ENCODE data around the gene KIN. TPM values are rescaled to one million over a fixed set of nuclear protein-coding genes. Genes with fewer than 3 reads are reported as not detected.
"Not testable (repeated sequence)": the region's sequence is repeated elsewhere in the genome, so short reads cannot be mapped to it uniquely, and the experiment has no call there.

The KIN gene
- polyA plus RNA-seq, 1 donor = 14.7 TPM

DNA sequence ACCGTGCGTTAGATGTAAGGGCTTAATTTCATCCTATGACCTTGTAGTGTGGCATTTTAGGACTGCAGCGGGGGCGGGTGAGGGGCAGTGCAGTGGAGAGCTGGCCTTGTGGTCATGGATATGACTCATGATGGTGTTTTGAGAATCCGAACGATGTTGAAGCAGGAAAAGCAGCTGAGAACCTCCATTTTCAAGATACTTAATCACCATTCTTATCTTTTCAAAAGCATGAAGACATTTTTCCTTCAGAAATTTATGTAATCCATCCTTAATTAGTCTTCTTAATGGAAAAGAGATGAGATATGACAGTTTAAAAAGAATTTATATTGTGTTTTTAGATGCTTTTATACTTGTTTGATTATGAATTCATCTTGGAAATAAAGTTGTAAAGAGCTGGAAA, 9.8 kb upstream of the KIN start:
- H3K27ac ChIP-seq (ENCODE audit: low read length) = no peak overlapping the region
- 67% methylated on average over 1 of the region's 6 CpGs for WGBS (ENCODE audit: insufficient coverage, low lambda C conversion rate)

DNA sequence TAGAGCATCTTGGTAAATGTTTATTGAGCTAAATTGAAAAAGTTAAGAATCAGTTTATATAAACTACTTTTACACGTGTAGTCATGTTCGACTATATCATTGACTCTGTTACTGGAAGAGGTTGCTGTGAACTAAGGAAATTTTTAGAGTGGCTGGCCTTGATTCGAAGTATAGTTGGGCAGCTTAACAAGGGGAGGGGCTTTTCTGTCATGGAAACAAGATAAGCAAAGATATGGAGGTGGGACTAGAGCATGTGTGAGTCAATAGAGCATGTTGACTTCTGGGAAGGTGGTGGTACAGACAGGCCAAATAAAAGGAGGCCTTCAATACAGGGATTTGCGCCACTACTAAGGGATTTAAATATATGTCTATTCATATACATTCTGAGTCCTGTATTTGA, 7.8 kb upstream of the KIN start:
- peak in 1 of 2 donors; percentile 58 for DNase-seq
- Histone ChIP-seq H3K4me3 (ENCODE audit: low read length) (no peak overlapping the region), H3K27ac (ENCODE audit: low read length) (no peak overlapping the region), H3K4me1 (ENCODE audit: control insufficient read depth, insufficient read depth, low read length) (no peaks in the 10 kb centered on the region), H3K27me3 (ENCODE audit: control insufficient read depth, insufficient read depth, low read length) (no peaks in the 10 kb centered on the region), H3K9me3 (ENCODE audit: control insufficient read depth, low read depth, low read length) (no peaks in the 10 kb centered on the region), H3K36me3 (ENCODE audit: control insufficient read depth, insufficient read depth, low read length) (peaks cover 40% of the 10 kb centered on the region)
- 20% methylated on average over 2 of the region's 4 CpGs for WGBS (ENCODE audit: insufficient coverage, low lambda C conversion rate)

More for the DNA sequence above, 9.8 kb upstream of the KIN start:
- Histone ChIP-seq H3K9me3 (ENCODE audit: control insufficient read depth, low read depth, low read length) (no peaks in the 10 kb centered on the region), H3K27me3 (ENCODE audit: control insufficient read depth, insufficient read depth, low read length) (no peaks in the 10 kb centered on the region), H3K36me3 (ENCODE audit: control insufficient read depth, insufficient read depth, low read length) (peaks cover 44% of the 10 kb centered on the region), H3K4me3 (ENCODE audit: low read length) (no peak overlapping the region), H3K4me1 (ENCODE audit: control insufficient read depth, insufficient read depth, low read length) (no peaks in the 10 kb centered on the region)
- no peak for DNase-seq

DNA sequence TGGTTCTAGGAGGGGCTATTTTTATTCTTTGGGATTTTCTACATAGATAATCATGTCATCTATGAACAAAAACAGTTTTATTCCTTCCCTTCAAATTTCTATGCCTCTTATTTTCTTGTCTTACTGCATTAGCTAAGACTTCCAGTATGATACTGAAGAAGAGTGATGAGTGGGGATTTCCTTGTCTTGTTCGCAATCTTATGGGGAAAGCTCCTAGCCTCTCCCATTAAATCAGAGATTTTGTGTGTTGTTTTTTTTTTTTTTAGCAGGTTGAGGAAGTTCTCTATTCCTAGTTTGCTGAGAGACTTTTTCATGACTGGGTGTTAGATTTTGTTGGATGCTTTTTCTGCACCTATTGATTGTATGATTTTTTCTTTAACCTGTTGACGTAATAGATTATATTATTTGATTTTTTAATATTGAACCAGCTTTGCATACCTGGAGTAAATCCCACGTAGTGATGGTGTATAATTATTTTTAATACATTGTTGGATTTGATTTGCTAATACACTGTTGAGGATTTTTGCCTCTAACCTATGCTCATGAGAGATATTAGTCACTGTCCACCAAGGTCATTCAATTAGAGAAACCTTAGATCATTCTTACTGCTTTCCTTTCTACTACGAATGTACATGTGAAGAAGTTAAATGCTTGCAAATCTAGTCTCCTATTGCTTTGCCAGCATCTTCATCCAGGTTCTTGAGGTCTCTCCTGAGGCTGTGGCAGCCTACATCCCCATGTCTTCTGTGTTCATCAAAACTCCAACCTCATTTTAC, 6.6 kb upstream of the KIN start:
- peaks cover 33% of the 10 kb centered on the region for H3K36me3 ChIP-seq (ENCODE audit: control insufficient read depth, insufficient read depth, low read length)
- H3K4me3 ChIP-seq (ENCODE audit: low read length) = no peak overlapping the region
- DNase-seq = no peak
- H3K27ac ChIP-seq (ENCODE audit: low read length) = no peak overlapping the region
- H3K4me1 ChIP-seq (ENCODE audit: control insufficient read depth, insufficient read depth, low read length) = no peaks in the 10 kb centered on the region
- H3K9me3 ChIP-seq (ENCODE audit: control insufficient read depth, low read depth, low read length) = no peaks in the 10 kb centered on the region
- 100% methylated on average over 2 of the region's 4 CpGs for WGBS (ENCODE audit: insufficient coverage, low lambda C conversion rate)
- no peaks in the 10 kb centered on the region for H3K27me3 ChIP-seq (ENCODE audit: control insufficient read depth, insufficient read depth, low read length)

DNA sequence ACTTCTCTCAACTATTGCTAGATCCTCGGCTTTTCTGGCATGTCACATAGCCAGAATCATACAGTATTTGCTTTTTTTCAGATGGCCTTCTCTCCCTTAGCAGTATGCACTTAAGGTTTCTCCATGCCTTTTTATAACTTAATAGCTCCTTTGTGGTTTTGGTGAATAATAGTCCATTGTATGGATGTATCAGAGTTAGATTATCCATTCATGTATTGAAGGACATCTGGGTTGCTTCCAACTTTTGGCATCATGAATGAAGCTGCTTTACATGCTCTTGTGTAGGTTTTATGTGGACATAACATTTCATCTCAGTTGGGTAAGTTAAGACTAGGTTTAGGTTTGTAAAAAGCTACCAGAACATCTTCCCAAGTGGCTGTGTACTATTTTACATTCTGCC, 4.7 kb upstream of the KIN start:
- no peak for DNase-seq
- Histone ChIP-seq H3K4me3 (ENCODE audit: low read length) (no peak overlapping the region), H3K36me3 (ENCODE audit: control insufficient read depth, insufficient read depth, low read length) (peaks cover 22% of the 10 kb centered on the region), H3K9me3 (ENCODE audit: control insufficient read depth, low read depth, low read length) (no peaks in the 10 kb centered on the region), H3K27me3 (ENCODE audit: control insufficient read depth, insufficient read depth, low read length) (no peaks in the 10 kb centered on the region), H3K4me1 (ENCODE audit: control insufficient read depth, insufficient read depth, low read length) (no peaks in the 10 kb centered on the region), H3K27ac (ENCODE audit: low read length) (no peak overlapping the region)
- WGBS (ENCODE audit: insufficient coverage, low lambda C conversion rate) = no CpG with 5 or more reads among the region's 1 CpG

DNA sequence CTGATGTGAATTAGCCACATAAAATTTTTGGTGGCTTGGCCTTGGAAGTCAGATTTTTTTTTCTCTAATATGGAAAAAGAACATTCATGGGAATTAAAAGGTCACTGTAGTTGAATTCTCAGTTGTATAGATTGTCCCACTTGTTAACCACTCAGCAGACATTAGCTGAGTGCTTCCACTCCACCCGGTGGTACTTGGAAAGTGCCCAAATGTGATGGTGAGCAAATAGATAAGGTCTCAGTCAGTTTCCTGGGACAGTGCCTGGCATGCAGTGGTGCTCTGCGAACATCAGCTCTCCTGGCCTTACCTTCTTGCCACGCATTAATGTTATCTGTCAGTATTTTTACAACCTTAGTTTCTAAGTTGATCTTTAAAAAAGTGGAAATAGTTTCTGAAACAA, 1.6 kb upstream of the KIN start:
- WGBS (ENCODE audit: insufficient coverage, low lambda C conversion rate) = 0% methylated on average over 1 of the region's 3 CpGs
- Histone ChIP-seq H3K27ac (ENCODE audit: low read length) (no peak overlapping the region), H3K4me3 (ENCODE audit: low read length) (peak overlapping the region; percentile 96), H3K36me3 (ENCODE audit: control insufficient read depth, insufficient read depth, low read length) (peaks cover 14% of the 10 kb centered on the region), H3K27me3 (ENCODE audit: control insufficient read depth, insufficient read depth, low read length) (no peaks in the 10 kb centered on the region), H3K9me3 (ENCODE audit: control insufficient read depth, low read depth, low read length) (no peaks in the 10 kb centered on the region), H3K4me1 (ENCODE audit: control insufficient read depth, insufficient read depth, low read length) (no peaks in the 10 kb centered on the region)
- peak in 1 of 2 donors; percentile 4 for DNase-seq

DNA sequence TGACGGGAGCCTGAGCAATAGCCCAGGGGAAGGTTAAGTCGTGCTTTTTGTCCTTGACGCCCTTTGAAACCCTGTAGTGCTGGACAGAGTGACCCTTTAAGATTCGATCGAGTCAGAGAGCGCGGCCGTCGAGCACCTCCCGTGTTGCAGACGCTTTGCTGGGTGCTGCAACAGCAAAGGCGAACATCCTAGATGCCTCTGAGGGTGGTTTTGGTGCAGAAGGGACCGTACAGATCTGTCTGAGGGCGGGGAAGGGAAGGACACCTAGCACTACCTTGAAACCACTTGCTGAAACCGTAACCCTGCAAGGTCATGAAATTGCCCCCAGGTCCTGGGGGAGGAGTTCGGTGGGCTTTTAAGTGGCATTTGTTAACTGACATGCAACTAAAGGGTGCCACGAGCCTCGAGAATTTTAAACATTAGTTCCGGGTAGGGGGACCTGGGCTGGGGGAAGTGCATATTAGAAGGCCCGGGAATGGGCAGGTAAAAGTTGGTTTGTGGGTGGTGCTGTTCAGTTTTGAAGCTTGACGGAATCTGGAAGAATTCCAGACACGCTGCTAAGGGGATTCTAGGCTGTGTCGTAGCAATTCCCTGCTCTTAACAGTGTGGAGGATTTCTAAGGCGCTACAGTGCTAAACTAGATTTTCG, 970 bp upstream of the KIN start:
- 0% methylated on average over 2 of the region's 25 CpGs for WGBS (ENCODE audit: insufficient coverage, low lambda C conversion rate)
- Histone ChIP-seq H3K36me3 (ENCODE audit: control insufficient read depth, insufficient read depth, low read length) (peaks cover 16% of the 10 kb centered on the region), H3K9me3 (ENCODE audit: control insufficient read depth, low read depth, low read length) (no peaks in the 10 kb centered on the region), H3K27me3 (ENCODE audit: control insufficient read depth, insufficient read depth, low read length) (no peaks in the 10 kb centered on the region), H3K4me3 (ENCODE audit: low read length) (peak overlapping the region; percentile 96), H3K4me1 (ENCODE audit: control insufficient read depth, insufficient read depth, low read length) (no peaks in the 10 kb centered on the region), H3K27ac (ENCODE audit: low read length) (peak overlapping the region; percentile 71)
- no peak for DNase-seq

DNA sequence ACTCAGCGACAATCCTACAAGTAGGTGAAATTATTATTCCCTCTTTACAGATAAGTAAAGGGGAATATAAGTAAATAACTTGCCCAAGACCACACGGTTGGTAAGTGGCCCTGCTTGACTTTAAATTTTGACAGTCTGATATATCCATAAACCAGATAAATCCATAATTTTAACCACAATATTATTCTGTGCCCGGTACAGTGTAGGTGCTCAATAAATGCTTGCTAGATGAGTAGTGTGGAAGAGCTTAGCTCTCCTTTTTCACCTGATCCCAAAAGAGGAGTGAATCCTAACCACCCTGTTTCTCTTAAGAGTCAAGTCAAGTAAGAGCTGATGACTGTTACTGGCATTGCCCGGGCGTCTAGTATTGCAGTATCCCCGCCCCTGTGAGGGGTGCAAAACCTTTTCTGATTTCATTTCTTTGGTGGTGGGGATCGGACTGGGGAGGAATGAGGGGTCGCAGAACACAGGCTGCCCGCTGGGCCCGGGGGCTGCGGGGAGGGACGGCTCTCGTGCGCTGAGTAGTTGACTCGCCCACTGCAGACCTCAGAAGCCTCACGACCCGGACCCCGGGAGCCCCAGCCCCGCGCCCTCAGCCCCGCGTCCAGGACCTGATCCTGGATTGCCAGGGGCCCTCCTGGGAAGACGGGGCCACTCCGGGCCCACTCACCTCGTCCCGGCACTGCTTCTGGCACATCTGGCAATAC, 490 bp downstream of the KIN start:
- Histone ChIP-seq H3K4me3 (ENCODE audit: low read length) (peak overlapping the region; percentile 96), H3K4me1 (ENCODE audit: control insufficient read depth, insufficient read depth, low read length) (no peaks in the 10 kb centered on the region), H3K36me3 (ENCODE audit: control insufficient read depth, insufficient read depth, low read length) (peaks cover 11% of the 10 kb centered on the region), H3K9me3 (ENCODE audit: control insufficient read depth, low read depth, low read length) (no peaks in the 10 kb centered on the region), H3K27ac (ENCODE audit: low read length) (peak overlapping the region; percentile 22), H3K27me3 (ENCODE audit: control insufficient read depth, insufficient read depth, low read length) (no peaks in the 10 kb centered on the region)
- WGBS (ENCODE audit: insufficient coverage, low lambda C conversion rate) = no CpG with 5 or more reads among the region's 26 CpGs
- DNase-seq = peak in 1 of 2 donors; percentile 7

DNA sequence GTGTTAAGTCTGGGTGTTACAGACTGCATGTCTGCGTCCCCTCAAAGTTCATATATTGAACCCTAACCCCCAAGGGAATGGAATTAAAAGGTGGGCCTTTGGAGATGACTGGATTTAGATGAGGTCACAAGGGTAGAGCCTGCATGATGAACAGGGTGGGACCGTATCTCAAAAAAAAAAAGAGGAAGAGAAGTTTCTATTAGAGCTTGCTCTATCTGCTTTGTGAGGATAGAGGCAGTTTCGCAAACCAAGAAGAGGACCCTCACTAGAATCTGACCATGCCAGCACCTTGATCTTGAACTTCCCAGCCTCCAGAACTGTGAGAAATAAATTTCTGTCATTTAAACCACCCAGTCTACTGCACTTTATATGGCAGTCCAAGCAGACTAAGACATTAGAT, 1.4 kb downstream of the KIN start:
- DNase-seq = no peak
- no peaks in the 10 kb centered on the region for H3K9me3 ChIP-seq (ENCODE audit: control insufficient read depth, low read depth, low read length)
- no CpG with 5 or more reads among the region's 3 CpGs for WGBS (ENCODE audit: insufficient coverage, low lambda C conversion rate)
- H3K4me3 ChIP-seq (ENCODE audit: low read length) = no peak overlapping the region
- no peak overlapping the region for H3K27ac ChIP-seq (ENCODE audit: low read length)
- H3K36me3 ChIP-seq (ENCODE audit: control insufficient read depth, insufficient read depth, low read length) = peaks cover 7% of the 10 kb centered on the region
- no peaks in the 10 kb centered on the region for H3K4me1 ChIP-seq (ENCODE audit: control insufficient read depth, insufficient read depth, low read length)
- H3K27me3 ChIP-seq (ENCODE audit: control insufficient read depth, insufficient read depth, low read length) = no peaks in the 10 kb centered on the region

DNA sequence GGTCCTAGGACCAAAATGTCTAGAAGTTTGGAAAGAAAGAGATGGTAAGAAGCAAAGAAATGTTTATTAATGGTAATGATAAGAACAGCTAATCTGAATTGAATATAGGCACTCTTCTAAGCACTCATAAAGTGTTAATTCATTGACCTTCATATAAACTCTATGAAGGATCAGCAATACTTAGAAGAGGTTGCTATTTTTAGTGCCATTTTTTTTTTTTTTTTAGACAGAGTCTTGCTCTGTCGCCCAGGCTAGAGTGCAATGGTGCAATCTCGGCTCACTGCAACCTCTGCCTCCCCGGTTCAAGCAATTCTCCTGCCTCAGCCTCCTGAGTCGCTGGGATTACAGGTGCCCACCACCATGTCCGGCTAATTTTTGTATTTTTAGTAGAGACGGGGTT, 5.6 kb downstream of the KIN start:
- H3K27ac ChIP-seq (ENCODE audit: low read length); H3K4me1 ChIP-seq (ENCODE audit: control insufficient read depth, insufficient read depth, low read length); H3K27me3 ChIP-seq (ENCODE audit: control insufficient read depth, insufficient read depth, low read length); H3K4me3 ChIP-seq (ENCODE audit: low read length); H3K9me3 ChIP-seq (ENCODE audit: control insufficient read depth, low read depth, low read length); DNase-seq: not testable (repeated sequence)
- no CpG with 5 or more reads among the region's 6 CpGs for WGBS (ENCODE audit: insufficient coverage, low lambda C conversion rate)
- peaks cover 30% of the 10 kb centered on the region for H3K36me3 ChIP-seq (ENCODE audit: control insufficient read depth, insufficient read depth, low read length)

DNA sequence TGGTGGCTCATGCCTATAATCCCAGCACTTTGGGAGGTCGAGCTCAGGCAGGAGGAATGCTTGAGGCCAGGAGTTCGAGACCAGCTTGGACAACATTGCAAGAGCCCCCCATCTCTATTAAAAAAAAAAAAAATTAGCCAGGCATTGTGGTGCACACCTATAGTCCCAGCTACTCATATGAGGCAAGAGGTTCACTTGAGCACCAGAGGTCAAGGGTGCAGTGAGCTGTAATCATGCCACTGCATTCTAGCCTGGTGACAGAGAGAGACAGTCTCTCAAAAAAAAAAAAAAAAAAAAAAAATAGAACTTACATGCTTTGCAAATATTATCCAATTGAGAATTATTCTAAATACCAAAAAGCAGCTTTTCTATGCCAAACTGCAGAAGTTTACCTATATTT, 11.0 kb downstream of the KIN start:
- no CpG with 5 or more reads among the region's 2 CpGs for WGBS (ENCODE audit: insufficient coverage, low lambda C conversion rate)
- H3K27ac ChIP-seq (ENCODE audit: low read length) = no peak overlapping the region
- H3K4me1 ChIP-seq (ENCODE audit: control insufficient read depth, insufficient read depth, low read length) = no peaks in the 10 kb centered on the region
- DNase-seq = no peak
- no peak overlapping the region for H3K4me3 ChIP-seq (ENCODE audit: low read length)
- peaks cover 59% of the 10 kb centered on the region for H3K36me3 ChIP-seq (ENCODE audit: control insufficient read depth, insufficient read depth, low read length)
- H3K27me3 ChIP-seq (ENCODE audit: control insufficient read depth, insufficient read depth, low read length) = no peaks in the 10 kb centered on the region
- H3K9me3 ChIP-seq (ENCODE audit: control insufficient read depth, low read depth, low read length) = no peaks in the 10 kb centered on the region

All from large intestine (tissue), 3 donors.